Measurements from ENCODE around the gene D2HGDH. TPM values are rescaled to one million over a fixed set of nuclear protein-coding genes. Genes with fewer than 3 reads are reported as not detected.
A peak's percentile ranks its signal among the peaks of the same experiment; 100 is the strongest.

Gene D2HGDH
- total RNA-seq, 1 donor from 2014 or later, result 55.4 TPM

DNA sequence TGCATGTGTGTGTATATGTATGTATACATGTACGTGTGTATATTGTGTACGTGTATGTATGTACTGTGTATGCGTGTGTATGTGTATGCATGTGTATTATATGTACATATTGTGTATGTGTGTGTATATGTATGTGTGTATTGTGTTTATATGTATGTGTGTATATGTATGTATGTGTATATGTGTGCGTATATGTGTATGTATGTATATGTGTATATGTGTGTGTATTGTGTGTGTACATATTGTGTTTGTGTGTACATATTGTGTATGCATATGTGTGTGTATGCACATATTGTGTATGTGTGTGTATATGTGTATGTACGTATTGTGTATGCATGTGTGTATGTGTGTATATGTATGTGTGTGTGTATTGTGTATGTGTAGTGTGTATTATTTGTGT lies 59.0 kb downstream of the D2HGDH start:
- CTCF ChIA-PET, result no interaction called here
- peaks cover 4% of the 10 kb centered on the region for H3K9me3 Mint-ChIP-seq
- TF ChIP-seq CTCF (IDR thresholded peaks at IDR 0.05), result no peak
- no peaks in the 10 kb centered on the region for H3K36me3 Mint-ChIP-seq (ENCODE audit: low read depth)
- H3K4me3 Mint-ChIP-seq, result no peak overlapping the region
- H3K27ac Mint-ChIP-seq, result no peak overlapping the region
- peaks cover 17% of the 10 kb centered on the region for H3K4me1 Mint-ChIP-seq
- intact Hi-C loops (cut with micrococcal nuclease), result no loop called here
- POLR2A ChIA-PET, result no interaction called here
- ATAC-seq (ENCODE audit: low read depth) (no peak), DNase-seq (no peak)
- no peaks in the 10 kb centered on the region for H3K27me3 Mint-ChIP-seq

- no peak for DNase-seq
Observed at GRCh38 chr2:241794250-241794823, 59.9 kb downstream of the D2HGDH start.

GRCh38 chr2:241795021-241795999 lies 60.9 kb downstream of the D2HGDH start:
- CTCF ChIA-PET, result no interaction called here
- no peak for DNase-seq
- no peak for ATAC-seq (ENCODE audit: low read depth)
- POLR2A ChIA-PET, result no interaction called here
- Mint-ChIP-seq H3K9me3 (peaks cover 4% of the 10 kb centered on the region), H3K36me3 (ENCODE audit: low read depth) (no peaks in the 10 kb centered on the region), H3K27ac (no peak overlapping the region), H3K4me3 (no peak overlapping the region), H3K4me1 (peaks cover 1% of the 10 kb centered on the region), H3K27me3 (no peaks in the 10 kb centered on the region)
- TF ChIP-seq CTCF (IDR thresholded peaks at IDR 0.05), result no peak
- intact Hi-C loops (cut with micrococcal nuclease), result no loop called here

More at GRCh38 chr2:241794250-241794823, 59.9 kb downstream of the D2HGDH start:
- Mint-ChIP-seq H3K9me3 (peaks cover 4% of the 10 kb centered on the region), H3K27me3 (no peaks in the 10 kb centered on the region), H3K36me3 (ENCODE audit: low read depth) (no peaks in the 10 kb centered on the region), H3K4me3 (no peak overlapping the region), H3K4me1 (peaks cover 8% of the 10 kb centered on the region), H3K27ac (no peak overlapping the region)
- no peak for ATAC-seq (ENCODE audit: low read depth)
- no peak for TF ChIP-seq CTCF (IDR thresholded peaks at IDR 0.05)
- ChIA-PET POLR2A (no interaction called here), CTCF (no interaction called here)
- intact Hi-C loops (cut with micrococcal nuclease), result no loop called here

DNA sequence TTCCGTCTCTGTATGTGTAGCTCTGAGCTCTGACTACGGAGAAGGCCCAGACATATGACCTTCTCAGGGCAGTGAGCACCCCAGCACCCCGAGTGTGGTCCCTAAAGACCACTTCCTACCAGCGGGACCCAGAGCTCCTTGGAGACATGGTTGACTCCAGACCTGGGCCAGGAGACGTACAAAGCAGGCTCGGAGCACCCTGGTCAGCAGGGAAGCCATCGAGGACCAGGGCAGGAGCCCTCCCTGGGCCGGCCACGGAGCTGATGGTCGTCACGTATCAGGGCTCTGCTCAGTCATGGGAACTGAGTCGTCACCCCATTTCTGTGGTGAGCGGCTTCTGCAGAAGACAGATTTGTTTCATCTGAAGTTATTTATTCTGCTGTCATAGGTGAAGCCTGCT lies 61.8 kb downstream of the D2HGDH start:
- ATAC-seq (ENCODE audit: low read depth) (no peak), DNase-seq (no peak)
- Mint-ChIP-seq H3K9me3 (no peaks in the 10 kb centered on the region), H3K36me3 (ENCODE audit: low read depth) (no peaks in the 10 kb centered on the region), H3K27me3 (no peaks in the 10 kb centered on the region), H3K4me3 (no peak overlapping the region), H3K27ac (no peak overlapping the region), H3K4me1 (no peaks in the 10 kb centered on the region)
- ChIA-PET CTCF (no interaction called here), POLR2A (no interaction called here)
- no peak for TF ChIP-seq CTCF (IDR thresholded peaks at IDR 0.05)
- intact Hi-C loops (cut with micrococcal nuclease), result no loop called here

DNA sequence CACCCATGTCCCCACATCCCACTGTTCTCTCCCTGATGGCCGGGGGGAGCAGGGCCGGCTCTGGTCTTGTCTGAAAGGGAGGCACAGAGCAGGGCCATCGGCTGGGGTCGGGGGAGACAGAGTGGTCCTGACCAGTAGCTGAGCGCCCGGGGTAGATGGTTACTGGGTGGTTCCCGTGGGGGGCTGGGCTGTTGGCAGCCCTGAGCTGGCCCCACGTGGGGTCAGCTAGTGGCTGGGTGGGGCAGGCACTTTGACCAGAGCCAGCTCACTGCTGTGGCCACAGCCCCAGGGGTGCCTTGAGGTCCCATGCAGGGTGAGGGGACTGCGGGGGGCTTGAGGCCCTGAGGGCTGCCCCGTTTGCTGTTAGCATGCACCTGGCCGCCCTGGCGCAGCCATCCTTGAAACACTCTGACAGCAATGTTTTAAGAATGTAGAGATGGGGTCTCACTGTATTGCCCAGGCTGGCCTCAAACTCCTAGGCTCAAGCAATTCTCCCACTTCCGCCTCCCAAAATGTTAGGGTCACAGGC lies 62.2 kb downstream of the D2HGDH start:
- no peak for TF ChIP-seq CTCF (IDR thresholded peaks at IDR 0.05)
- ChIA-PET POLR2A (no interaction called here), CTCF (no interaction called here)
- DNase-seq (peak; percentile 12), ATAC-seq (ENCODE audit: low read depth) (no peak)
- Mint-ChIP-seq H3K4me3 (no peak overlapping the region), H3K36me3 (ENCODE audit: low read depth) (no peaks in the 10 kb centered on the region), H3K27me3 (no peaks in the 10 kb centered on the region), H3K9me3 (no peaks in the 10 kb centered on the region), H3K4me1 (no peaks in the 10 kb centered on the region), H3K27ac (no peak overlapping the region)
- intact Hi-C loops (cut with micrococcal nuclease), result no loop called here

Measured in activated B cell treated with CpG ODN at 0.5 μM for 24 hours (primary cell).